Activated CD8-positive, alpha-beta memory T cell treated with anti-CD3 and anti-CD28 coated beads for 1 hour (primary cell): Measurements from ENCODE around the gene NPHP1.
"Not testable (repeated sequence)": the region's sequence is repeated elsewhere in the genome, so short reads cannot be mapped to it uniquely, and the experiment has no call there.

Source experiments
- DNase-seq, 2 donors: peaks; one replicate each; pipeline ENCODE4 v3.0.0-alpha.2; 2020; ENCODE audit warnings: low read depth in 1 of 2; ENCODE audit errors: extremely low read depth in 1 of 2

NPHP1 gene

GRCh38 chr2:110204408-110205385 lies at the start of gene NPHP1:
NPHP1 (minus strand) TSS chr2:110205013; CDS start chr2:110204968, 45 bp downstream.
- peak; percentile 63 to 71 for DNase-seq

- not testable (repeated sequence) for DNase-seq
Observed at GRCh38 chr2:110248081-110248795, 43.4 kb upstream of the NPHP1 start.

GRCh38 chr2:110245488-110246435 lies 40.9 kb upstream of the NPHP1 start:
- DNase-seq = not testable (repeated sequence)

- not testable (repeated sequence) for DNase-seq
Observed at GRCh38 chr2:110243283-110243682, 38.5 kb upstream of the NPHP1 start.

- DNase-seq = not testable (repeated sequence)
Observed at GRCh38 chr2:110234514-110234913, 29.7 kb upstream of the NPHP1 start.

- DNase-seq = not testable (repeated sequence)
Observed at GRCh38 chr2:110229886-110230285, 25.1 kb upstream of the NPHP1 start.

GRCh38 chr2:110222626-110223025 lies 17.8 kb upstream of the NPHP1 start:
- not testable (repeated sequence) for DNase-seq

GRCh38 chr2:110221938-110222337 lies 17.1 kb upstream of the NPHP1 start:
- no peak for DNase-seq

- DNase-seq = no peak
Observed at GRCh38 chr2:110220190-110220564, 15.4 kb upstream of the NPHP1 start.

GRCh38 chr2:110219496-110220189 lies 14.8 kb upstream of the NPHP1 start:
- no peak for DNase-seq

- DNase-seq = not testable (repeated sequence)
Observed at GRCh38 chr2:110218889-110219288, 14.1 kb upstream of the NPHP1 start.

- DNase-seq = no peak
Observed at GRCh38 chr2:110216803-110217202, 12.0 kb upstream of the NPHP1 start.

GRCh38 chr2:110216199-110216598 lies 11.4 kb upstream of the NPHP1 start:
- no peak for DNase-seq

- DNase-seq = no peak
Observed at GRCh38 chr2:110215566-110216158, 10.8 kb upstream of the NPHP1 start.

- no peak for DNase-seq
Observed at GRCh38 chr2:110215091-110215490, 10.3 kb upstream of the NPHP1 start.

GRCh38 chr2:110213522-110213921 lies 8.7 kb upstream of the NPHP1 start:
- DNase-seq = not testable (repeated sequence)

GRCh38 chr2:110211938-110212858 lies 7.4 kb upstream of the NPHP1 start, which contains the start of gene MTLN:
MTLN (minus strand) TSS chr2:110212547; CDS start chr2:110212525, 22 bp downstream.
- DNase-seq = peak; percentile 12 to 38

GRCh38 chr2:110205660-110206455 lies 1.0 kb upstream of the NPHP1 start:
- DNase-seq = no peak
